Fibroblast of mammary gland (primary cell): Measurements from ENCODE around the gene ITIH4.

Experiments used
- DNase-seq: peaks from one replicate; pipeline ENCODE4 v3.0.0-alpha.2; 2010; ENCODE audit warnings: low read depth
- H3K4me3 ChIP-seq: 2 replicates; pipeline ENCODE4 v1.5.1; 2011; ENCODE audit warnings: low read depth, mild to moderate bottlenecking, low read length, moderate library complexity; ENCODE audit not compliant: control insufficient read depth
- TF ChIP-seq, protein P1 (sequence below): conservative IDR thresholded peaks from 2 replicates; pipeline ENCODE4 v1.5.1; 2011; ENCODE audit warnings: low read depth, low read length, inconsistent platforms; ENCODE audit not compliant: control insufficient read depth, insufficient read depth

ITIH4 gene

GRCh38 chr3:52830535-52831258 lies at the start of gene ITIH4:
TSS of gene ITIH4 (minus strand) at chr3:52830672. CDS start at chr3:52830642, 30 bp downstream.
- DNase-seq = no peak
- H3K4me3 ChIP-seq = no peak within 1 kb of the TSS
- TF ChIP-seq, protein P1, sequence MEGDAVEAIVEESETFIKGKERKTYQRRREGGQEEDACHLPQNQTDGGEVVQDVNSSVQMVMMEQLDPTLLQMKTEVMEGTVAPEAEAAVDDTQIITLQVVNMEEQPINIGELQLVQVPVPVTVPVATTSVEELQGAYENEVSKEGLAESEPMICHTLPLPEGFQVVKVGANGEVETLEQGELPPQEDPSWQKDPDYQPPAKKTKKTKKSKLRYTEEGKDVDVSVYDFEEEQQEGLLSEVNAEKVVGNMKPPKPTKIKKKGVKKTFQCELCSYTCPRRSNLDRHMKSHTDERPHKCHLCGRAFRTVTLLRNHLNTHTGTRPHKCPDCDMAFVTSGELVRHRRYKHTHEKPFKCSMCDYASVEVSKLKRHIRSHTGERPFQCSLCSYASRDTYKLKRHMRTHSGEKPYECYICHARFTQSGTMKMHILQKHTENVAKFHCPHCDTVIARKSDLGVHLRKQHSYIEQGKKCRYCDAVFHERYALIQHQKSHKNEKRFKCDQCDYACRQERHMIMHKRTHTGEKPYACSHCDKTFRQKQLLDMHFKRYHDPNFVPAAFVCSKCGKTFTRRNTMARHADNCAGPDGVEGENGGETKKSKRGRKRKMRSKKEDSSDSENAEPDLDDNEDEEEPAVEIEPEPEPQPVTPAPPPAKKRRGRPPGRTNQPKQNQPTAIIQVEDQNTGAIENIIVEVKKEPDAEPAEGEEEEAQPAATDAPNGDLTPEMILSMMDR = no peak

- no peak overlapping the region for H3K4me3 ChIP-seq
- TF ChIP-seq, protein P1 = no peak
- no peak for DNase-seq
Measured at GRCh38 chr3:52880047-52880446, 49.6 kb upstream of the ITIH4 start.

- H3K4me3 ChIP-seq = no peak overlapping the region
- TF ChIP-seq, protein P1 = no peak
- no peak for DNase-seq
Measured at GRCh38 chr3:52879581-52879980, 49.1 kb upstream of the ITIH4 start.

- no peak for DNase-seq
- no peak overlapping the region for H3K4me3 ChIP-seq
- TF ChIP-seq, protein P1 = peak; percentile 4
Measured at GRCh38 chr3:52879090-52879489, 48.6 kb upstream of the ITIH4 start.

GRCh38 chr3:52877085-52877484 lies 46.6 kb upstream of the ITIH4 start:
- no peak for DNase-seq
- TF ChIP-seq, protein P1 = no peak
- H3K4me3 ChIP-seq = no peak overlapping the region

GRCh38 chr3:52874864-52875587 lies 44.6 kb upstream of the ITIH4 start:
- no peak overlapping the region for H3K4me3 ChIP-seq
- no peak for DNase-seq
- TF ChIP-seq, protein P1 = no peak
